GM12878 (cell line): Measurements from ENCODE around the gene SRRD. TPM values are rescaled to one million over a fixed set of nuclear protein-coding genes. Genes with fewer than 3 reads are reported as not detected.

ENCODE experiments used
- CEBPB ChIP-seq, 2 experiments: fragments of 150-350 bp in 1 of 2; IDR thresholded peaks; 2 replicates each; pipeline ENCODE4 v1.6.1; 2012 to 2014; ENCODE audit warnings: low read depth in 2 of 2, low read length in 2 of 2, borderline replicate concordance in 1 of 2, inconsistent platforms in 1 of 2
- EED ChIP-seq: sonication (generic); IDR thresholded peaks from 2 replicates; pipeline ENCODE4 v1.6.1; 2016; ENCODE audit warnings: antibody characterized with exemption, low read depth
- ELK1 ChIP-seq: IDR thresholded peaks from 2 replicates; pipeline ENCODE4 v1.6.1; 2012; ENCODE audit warnings: low read depth, low read length, improper control_type of control experiment
- ESRRA ChIP-seq: IDR thresholded peaks from 2 replicates; pipeline ENCODE4 v1.6.1; 2012; ENCODE audit warnings: mild to moderate bottlenecking, low read length, improper control_type of control experiment
- ETV6 ChIP-seq, 2 experiments: fragments of 450-650 bp in 1 of 2; IDR thresholded peaks in 1 of 2; conservative IDR thresholded peaks in 1 of 2; 2 replicates each; pipeline ENCODE4 v1.6.1; 2014; ENCODE audit warnings: antibody characterized with exemption in 1 of 2, borderline replicate concordance in 1 of 2, low read depth in 1 of 2, mild to moderate bottlenecking in 1 of 2, moderate library complexity in 1 of 2
- FOS ChIP-seq: IDR thresholded peaks from 3 replicates; pipeline ENCODE4 v1.6.1; 2011; ENCODE audit warnings: borderline replicate concordance; ENCODE audit not compliant: insufficient read length; ENCODE audit errors: extremely low read depth
- HDAC2 ChIP-seq: fragments of 200-600 bp; sonication (generic); IDR thresholded peaks from 2 replicates; pipeline ENCODE4 v1.6.1; 2017
- IKZF2 ChIP-seq, 2 experiments: fragments of 450-650 bp; IDR thresholded peaks; 2 replicates each; pipeline ENCODE4 v1.6.1; 2017; ENCODE audit warnings: mild to moderate bottlenecking in 2 of 2, moderate library complexity in 2 of 2
- KDM1A ChIP-seq: fragments of 200-600 bp; sonication (generic); IDR thresholded peaks from 2 replicates; pipeline ENCODE4 v1.6.1; 2016; ENCODE audit warnings: borderline replicate concordance
- MTA3 ChIP-seq: IDR thresholded peaks from 2 replicates; pipeline ENCODE4 v1.6.1; 2012; ENCODE audit warnings: low read length, inconsistent platforms, borderline replicate concordance
- MXI1 ChIP-seq: fragments of 150-350 bp; IDR thresholded peaks from 2 replicates; pipeline ENCODE4 v1.6.1; 2011; ENCODE audit warnings: low read depth, mild to moderate bottlenecking, inconsistent platforms, low read length, improper control_type of control experiment
- MYC ChIP-seq: IDR thresholded peaks from 2 replicates; pipeline ENCODE4 v1.6.1; 2011; ENCODE audit warnings: mild to moderate bottlenecking, low read length, moderate library complexity, inconsistent platforms; ENCODE audit not compliant: insufficient read depth, insufficient replicate concordance, insufficient read length, severe bottlenecking
- PAX8 ChIP-seq: fragments of 450-650 bp; IDR thresholded peaks from 2 replicates; pipeline ENCODE4 v1.6.1; 2017; ENCODE audit warnings: mild to moderate bottlenecking, moderate library complexity
- RCOR1 ChIP-seq: conservative IDR thresholded peaks from 2 replicates; pipeline ENCODE4 v1.6.1; 2012; ENCODE audit warnings: low read depth, low read length, improper control_type of control experiment
- RUNX3 ChIP-seq: IDR thresholded peaks from 2 replicates; pipeline ENCODE4 v1.6.1; 2012; ENCODE audit warnings: low read length, inconsistent platforms
- SPI1 ChIP-seq: IDR thresholded peaks from 2 replicates; pipeline ENCODE4 v1.6.1; 2011; ENCODE audit warnings: low read depth, mild to moderate bottlenecking, low read length, moderate library complexity, borderline replicate concordance; ENCODE audit not compliant: insufficient read depth
- SREBF1 ChIP-seq: IDR thresholded peaks from 2 replicates; pipeline ENCODE4 v1.6.1; 2012; ENCODE audit warnings: mild to moderate bottlenecking, low read length
- STAT1 ChIP-seq: fragments of 450-650 bp; conservative IDR thresholded peaks from 2 replicates; pipeline ENCODE4 v1.6.1; 2014; ENCODE audit warnings: antibody characterized with exemption, mild to moderate bottlenecking
- TAF1 ChIP-seq: IDR thresholded peaks from 2 replicates; pipeline ENCODE4 v1.6.1; 2011; ENCODE audit warnings: mild to moderate bottlenecking, low read depth, low read length, borderline replicate concordance
- ZNF207 ChIP-seq: fragments of 450-650 bp; IDR thresholded peaks from 2 replicates; pipeline ENCODE4 v1.6.1; 2014; ENCODE audit warnings: antibody characterized with exemption, mild to moderate bottlenecking, borderline replicate concordance
- polyA plus RNA-seq, 11 experiments: library from polyadenylated mRNA; depleted of rRNA in 4 of 11; unstranded in 6 of 11; stranded (reverse) in 5 of 11; fragments of >200 nt; fragmentation: Nextera tagmentation in 4 of 11; fragmentation: Illumina TruSeq in 1 of 11; extraction: Ambion mirVana in 4 of 11; extraction: Trizol in 1 of 11; gene quantifications; 1 replicate in 1 of 11; 2 replicates in 10 of 11; pipeline versions ENCODE4 v1.2.1 to v1.2.3, GENCODE V29; 2011 to 2016; ENCODE audit warnings: inconsistent platforms in 2 of 11, missing spikeins in 2 of 11, low read depth in 1 of 11
- total RNA-seq, 4 experiments: library from RNA; depleted of rRNA in 3 of 4; stranded (reverse); fragments of >200 nt in 3 of 4; fragmentation: Illumina TruSeq in 1 of 4; extraction: Trizol in 1 of 4; gene quantifications; 2 replicates each; pipeline versions ENCODE4 v1.2.1 to v1.2.3, GENCODE V29; 2013 to 2021

SRRD gene
- total and polyA plus RNA-seq, 10 of the 15 experiments (the other 5 are each of a cell fraction or from before 2014, with no cell fraction given) = 4.1 to 50.6 (median 27.5) TPM

GRCh38 chr22:26481694-26482093 lies 2.0 kb upstream of the SRRD start (continued):
- TF ChIP-seq MXI1 = no peak
- no peak for TF ChIP-seq MYC
- peak; percentile 86 for TF ChIP-seq EED
- no peak for TF ChIP-seq CEBPB (IDR thresholded peaks at IDR 0.05; ENCODE audit: borderline replicate concordance in 1 of 2, low read depth in 2 of 2, low read length in 2 of 2)
- no peak for TF ChIP-seq HDAC2
- TF ChIP-seq ESRRA = no peak
- no peak for TF ChIP-seq ELK1
- TF ChIP-seq TAF1 = no peak
- no peak for TF ChIP-seq KDM1A
- peak in 1 of 2 experiments; percentile 60; a peak in 2 of 4 replicates for TF ChIP-seq ETV6 (conservative IDR thresholded peaks at IDR 0.05 in 1 of 2, IDR thresholded peaks at IDR 0.05 in 1 of 2; ENCODE audit: borderline replicate concordance in 1 of 2, low read depth in 1 of 2)
- TF ChIP-seq ZNF207 = no peak
- peak; percentile 81 for TF ChIP-seq SPI1
- no peak for TF ChIP-seq PAX8
- no peak for TF ChIP-seq MTA3
- TF ChIP-seq SREBF1 = no peak
- TF ChIP-seq RUNX3 = peak; percentile 50
- no peak for TF ChIP-seq FOS
- peak; percentile 66 to 82; a peak in 3 of 4 replicates for TF ChIP-seq IKZF2 (IDR thresholded peaks at IDR 0.05)
- no peak for TF ChIP-seq RCOR1
- no peak for TF ChIP-seq STAT1
